Measurements from ENCODE around the gene GARRE1. TPM values are rescaled to one million over a fixed set of nuclear protein-coding genes. Genes with fewer than 3 reads are reported as not detected.

The GARRE1 gene
- total and polyA plus RNA-seq, 2 of the 8 experiments (the other 6 are each of a cell fraction or from before 2014, with no cell fraction given): 16.4 to 23.1 TPM

DNA sequence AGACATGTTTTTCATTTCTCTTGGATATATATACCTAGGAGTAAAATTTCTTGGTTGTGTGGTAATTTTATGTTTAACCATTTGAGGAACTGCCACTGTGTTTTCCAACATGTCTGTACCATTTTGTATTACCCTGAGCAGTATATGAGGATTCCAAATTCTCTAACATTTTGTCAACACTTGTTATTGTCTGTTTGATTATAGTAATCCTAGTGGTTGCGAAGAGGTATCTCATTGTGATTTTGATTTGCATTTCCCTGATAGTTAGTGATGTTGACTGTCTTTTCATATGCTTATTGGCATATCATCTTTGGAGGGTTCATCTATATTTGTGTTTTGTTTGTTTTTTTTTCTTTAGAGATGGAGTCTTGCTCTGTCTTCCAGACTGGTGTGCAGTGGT lies 21.4 kb downstream of the GARRE1 start:
- no peak overlapping the region for H3K56ac ChIP-seq (replicated peaks; ENCODE audit: insufficient read length, low read depth, low read length)
- peaks cover 1% of the 10 kb centered on the region; the same call in 1 of the 2 replicates for H3K23me2 ChIP-seq (ENCODE audit: low read depth, low read length)
- DNase-seq (ENCODE audit: low read depth in 1 of 2, low spot score in 2 of 2) (no peak), FAIRE-seq (no peak)
- ChIA-PET POLR2A (ENCODE audit: partially characterized antibody) (interaction anchor here (1.7 kb wide), 1 partner anchor 13 kb away, joined by 3 read pairs; no protein-coding TSS in a partner anchor), CTCF (ENCODE audit: partially characterized antibody) (no interaction called here)
- H3K14ac ChIP-seq (ENCODE audit: insufficient read length): no peak overlapping the region
- no peak overlapping the region for H2AFZ ChIP-seq (ENCODE audit: low read length)
- no peaks in the 10 kb centered on the region for H3K36me3 ChIP-seq (ENCODE audit: control insufficient read depth in 2 of 4, insufficient read depth in 4 of 4, low read length in 3 of 4)
- H3K4me3 ChIP-seq (ENCODE audit: extremely low read depth in 1 of 4, insufficient read depth in 2 of 4, low read depth in 3 of 4, low read length in 4 of 4): no peak overlapping the region
- no peak overlapping the region for H3K4me2 ChIP-seq (ENCODE audit: insufficient read depth in 1 of 2, low read depth in 2 of 2, low read length in 2 of 2)
- H2BK12ac ChIP-seq (ENCODE audit: low read depth, low read length): no peak overlapping the region
- H3K79me1 ChIP-seq (ENCODE audit: low read depth, low read length): peaks cover 8% of the 10 kb centered on the region
- H3K27ac ChIP-seq (ENCODE audit: low read depth, low read length): no peak overlapping the region
- no peak overlapping the region for H2BK20ac ChIP-seq (ENCODE audit: low read length)
- no peak overlapping the region for H3K23ac ChIP-seq (ENCODE audit: insufficient read length)
- 100% methylated on average over 1 of the region's 1 CpG; no CpG with 5 or more reads in 1 of the 2 experiments for WGBS, 2 experiments (ENCODE audit: extremely low coverage in 1 of 2, insufficient coverage in 1 of 2, insufficient read length in 1 of 2, insufficient replicate concordance in 2 of 2, low coverage in 1 of 2, low lambda C conversion rate in 2 of 2, missing lambda C conversion rate in 1 of 2)
- H2BK5ac ChIP-seq (ENCODE audit: low read depth, low read length): no peak overlapping the region
- no peaks in the 10 kb centered on the region for H3K27me3 ChIP-seq (replicated peaks in 1 of 4; ENCODE audit: control insufficient read depth in 3 of 4, extremely low read depth in 1 of 4, insufficient read depth in 3 of 4, low read length in 3 of 4)
- H3K9me3 ChIP-seq (ENCODE audit: insufficient read depth in 2 of 2, low read depth in 1 of 2, low read length in 1 of 2): no peaks in the 10 kb centered on the region
- H2AK5ac ChIP-seq (ENCODE audit: low read depth, low read length): no peak overlapping the region
- H4K20me1 ChIP-seq (replicated peaks in 1 of 2; ENCODE audit: control insufficient read depth in 1 of 2, insufficient read depth in 2 of 2, low read length in 2 of 2): peaks cover 2 to 10% of the 10 kb centered on the region in 2 experiments
- H3K9ac ChIP-seq (replicated peaks in 1 of 4; ENCODE audit: extremely low read depth in 1 of 4, low read depth in 3 of 4, low read length in 3 of 4): no peak overlapping the region
- H3K4ac ChIP-seq (replicated peaks; ENCODE audit: insufficient read length, low read depth, low read length): no peak overlapping the region
- no peaks in the 10 kb centered on the region for H3K4me1 ChIP-seq (replicated peaks in 1 of 4; ENCODE audit: control insufficient read depth in 3 of 4, insufficient read depth in 4 of 4, low read length in 3 of 4)
- no peak overlapping the region for H2BK15ac ChIP-seq (ENCODE audit: low read length)
- peaks cover 0 to 36% of the 10 kb centered on the region in 2 experiments; a peak in 2 of 4 replicates for H3K79me2 ChIP-seq (ENCODE audit: control insufficient read depth in 1 of 2, insufficient read depth in 2 of 2, low read length in 2 of 2)
- H3K18ac ChIP-seq (ENCODE audit: extremely low read depth, low read length): no peak overlapping the region
- H4K8ac ChIP-seq (ENCODE audit: extremely low read depth, insufficient read depth, low read length): no peak overlapping the region
- no peak overlapping the region for H4K91ac ChIP-seq (replicated peaks; ENCODE audit: insufficient read length, low read length)
- no peak overlapping the region for H4K5ac ChIP-seq (ENCODE audit: insufficient read length, low read depth, low read length)
- H2BK120ac ChIP-seq (replicated peaks; ENCODE audit: low read depth, low read length): no peak overlapping the region
- TF ChIP-seq RNF2 (IDR thresholded peaks at IDR 0.05; ENCODE audit: borderline replicate concordance, low read depth, low read length, missing control alignments, poor library complexity, severe bottlenecking): no peak
- no peak for TF ChIP-seq TAF7 (optimal IDR thresholded peaks at IDR 0.05; ENCODE audit: borderline replicate concordance, low read depth, low read length)
- TF ChIP-seq JUN (IDR thresholded peaks at IDR 0.05; ENCODE audit: low read depth, low read length): no peak
- TF ChIP-seq SIX5 (IDR thresholded peaks at IDR 0.05; ENCODE audit: low read depth, low read length): no peak
- TF ChIP-seq RAD21 (IDR thresholded peaks at IDR 0.05 in 1 of 2, conservative IDR thresholded peaks at IDR 0.05 in 1 of 2; ENCODE audit: low read depth in 2 of 2, low read length in 2 of 2): no peak
- no peak for TF ChIP-seq CHD1 (IDR thresholded peaks at IDR 0.05; ENCODE audit: low read depth, low read length)
- TF ChIP-seq NRF1 (IDR thresholded peaks at IDR 0.05; ENCODE audit: low read depth, low read length): no peak
- no peak for TF ChIP-seq CBX5 (IDR thresholded peaks at IDR 0.05; ENCODE audit: low read depth, low read length)
- TF ChIP-seq EP300 (IDR thresholded peaks at IDR 0.05; ENCODE audit: borderline replicate concordance in 1 of 2, low read depth in 2 of 2, low read length in 2 of 2): no peak
- no peak for TF ChIP-seq BRCA1 (IDR thresholded peaks at IDR 0.05; ENCODE audit: low read depth, low read length)
- no peak for TF ChIP-seq KDM4A (IDR thresholded peaks at IDR 0.05; ENCODE audit: low read depth, low read length, severe bottlenecking)
- no peak for TF ChIP-seq GTF2F1 (IDR thresholded peaks at IDR 0.05; ENCODE audit: borderline replicate concordance, low read depth, low read length)
- TF ChIP-seq RFX5 (IDR thresholded peaks at IDR 0.05; ENCODE audit: borderline replicate concordance, low read depth, low read length): no peak

Measured in H1 (cell line).